Stomach smooth muscle (tissue), 2 donors: ENCODE results near the gene ERGIC1.

Experiments
- H3K27ac ChIP-seq: one replicate; pipeline ENCODE4 v1.7.0; 2013; ENCODE audit warnings: mild to moderate bottlenecking, low read length, inconsistent platforms
- H3K27me3 ChIP-seq, 2 donors: one replicate each; pipeline ENCODE4 v1.7.0; 2013; ENCODE audit warnings: low read length in 2 of 2; ENCODE audit not compliant: insufficient read depth in 2 of 2, control insufficient read depth in 1 of 2
- H3K36me3 ChIP-seq, 2 donors: one replicate each; pipeline ENCODE4 v1.7.0; 2013; ENCODE audit warnings: low read length in 2 of 2; ENCODE audit not compliant: control insufficient read depth in 2 of 2, insufficient read depth in 2 of 2
- H3K4me1 ChIP-seq: one replicate; pipeline ENCODE4 v1.7.0; 2013; ENCODE audit warnings: low read length; ENCODE audit not compliant: control insufficient read depth, insufficient read depth
- H3K4me3 ChIP-seq, 2 donors: one replicate each; pipeline ENCODE4 v1.7.0; 2013; ENCODE audit warnings: low read length in 2 of 2
- H3K9ac ChIP-seq, 2 donors: one replicate each; pipeline ENCODE4 v1.7.0; 2013; ENCODE audit warnings: low read length in 2 of 2, mild to moderate bottlenecking in 1 of 2
- H3K9me3 ChIP-seq, 2 donors: one replicate each; pipeline ENCODE4 v1.7.0; 2013; ENCODE audit warnings: low read length in 2 of 2; ENCODE audit not compliant: control insufficient read depth in 2 of 2
- donor health status: healthy.
- donor health status: Pancreatic carcinoma.

ERGIC1 gene

GRCh38 chr5:172918421-172919371 is 84.6 kb downstream of the ERGIC1 start:
- Histone ChIP-seq H3K9me3 (no peaks in the 10 kb centered on the region), H3K27me3 (no peaks in the 10 kb centered on the region), H3K4me3 (no peak overlapping the region), H3K27ac (peak overlapping the region; percentile 97), H3K36me3 (peaks cover 26 to 37% of the 10 kb centered on the region in 2 donors), H3K9ac (peak overlapping the region in 1 of 2 donors; percentile 23), H3K4me1 (peaks cover 25% of the 10 kb centered on the region)

- Histone ChIP-seq H3K9me3 (no peaks in the 10 kb centered on the region), H3K27me3 (no peaks in the 10 kb centered on the region), H3K27ac (peak overlapping the region; percentile 97), H3K4me3 (peak overlapping the region in 1 of 2 donors; percentile 29), H3K4me1 (peaks cover 25% of the 10 kb centered on the region), H3K36me3 (peaks cover 22 to 36% of the 10 kb centered on the region in 2 donors), H3K9ac (peak overlapping the region; percentile 53 to 81)
Observed at GRCh38 chr5:172919525-172920446, 85.7 kb downstream of the ERGIC1 start.

- Histone ChIP-seq H3K9me3 (no peaks in the 10 kb centered on the region), H3K4me3 (no peak overlapping the region), H3K27me3 (no peaks in the 10 kb centered on the region), H3K4me1 (peaks cover 25% of the 10 kb centered on the region), H3K36me3 (peaks cover 18 to 30% of the 10 kb centered on the region in 2 donors), H3K9ac (peak overlapping the region; percentile 57 to 81), H3K27ac (peak overlapping the region; percentile 97)
Observed at GRCh38 chr5:172920447-172920849, 86.4 kb downstream of the ERGIC1 start.

- Histone ChIP-seq H3K27ac (peak overlapping the region; percentile 97), H3K36me3 (peaks cover 17 to 26% of the 10 kb centered on the region in 2 donors), H3K9ac (peak overlapping the region; percentile 57 to 62), H3K9me3 (no peaks in the 10 kb centered on the region), H3K4me3 (no peak overlapping the region), H3K27me3 (no peaks in the 10 kb centered on the region), H3K4me1 (peaks cover 25% of the 10 kb centered on the region)
Observed at GRCh38 chr5:172920995-172921394, 86.9 kb downstream of the ERGIC1 start.

GRCh38 chr5:172921906-172922305 is 87.9 kb downstream of the ERGIC1 start:
- no peak overlapping the region for H3K9ac ChIP-seq
- H3K9me3 ChIP-seq: no peaks in the 10 kb centered on the region
- no peak overlapping the region for H3K4me3 ChIP-seq
- peak overlapping the region; percentile 97 for H3K27ac ChIP-seq
- H3K27me3 ChIP-seq: no peaks in the 10 kb centered on the region
- H3K36me3 ChIP-seq: peaks cover 14 to 34% of the 10 kb centered on the region in 2 donors
- peaks cover 25% of the 10 kb centered on the region for H3K4me1 ChIP-seq

GRCh38 chr5:172923539-172923938 is 89.5 kb downstream of the ERGIC1 start:
- no peaks in the 10 kb centered on the region for H3K9me3 ChIP-seq
- no peak overlapping the region for H3K9ac ChIP-seq
- no peak overlapping the region for H3K4me3 ChIP-seq
- peaks cover 16 to 38% of the 10 kb centered on the region in 2 donors for H3K36me3 ChIP-seq
- peaks cover 25% of the 10 kb centered on the region for H3K4me1 ChIP-seq
- no peak overlapping the region for H3K27ac ChIP-seq
- H3K27me3 ChIP-seq: no peaks in the 10 kb centered on the region

GRCh38 chr5:172925336-172925948 is 91.4 kb downstream of the ERGIC1 start:
- H3K27me3 ChIP-seq: no peaks in the 10 kb centered on the region
- peaks cover 9% of the 10 kb centered on the region for H3K4me1 ChIP-seq
- no peak overlapping the region for H3K4me3 ChIP-seq
- no peaks in the 10 kb centered on the region for H3K9me3 ChIP-seq
- no peak overlapping the region for H3K27ac ChIP-seq
- peaks cover 19 to 28% of the 10 kb centered on the region in 2 donors for H3K36me3 ChIP-seq
- H3K9ac ChIP-seq: no peak overlapping the region

- Histone ChIP-seq H3K4me1 (peaks cover 5% of the 10 kb centered on the region), H3K9ac (no peak overlapping the region), H3K27me3 (no peaks in the 10 kb centered on the region), H3K36me3 (peaks cover 19 to 28% of the 10 kb centered on the region in 2 donors), H3K4me3 (no peak overlapping the region), H3K9me3 (no peaks in the 10 kb centered on the region), H3K27ac (no peak overlapping the region)
Observed at GRCh38 chr5:172926008-172926523, 92.0 kb downstream of the ERGIC1 start.

GRCh38 chr5:172926796-172927195 is 92.7 kb downstream of the ERGIC1 start:
- no peak overlapping the region for H3K27ac ChIP-seq

GRCh38 chr5:172929371-172929838 is 95.4 kb downstream of the ERGIC1 start:
- H3K4me1 ChIP-seq: peaks cover 13% of the 10 kb centered on the region
- H3K4me3 ChIP-seq: no peak overlapping the region

More at GRCh38 chr5:172926796-172927195, 92.7 kb downstream of the ERGIC1 start:
- H3K9ac ChIP-seq: no peak overlapping the region
- peaks cover 5% of the 10 kb centered on the region for H3K4me1 ChIP-seq
- no peaks in the 10 kb centered on the region for H3K27me3 ChIP-seq
- peaks cover 19 to 27% of the 10 kb centered on the region in 2 donors for H3K36me3 ChIP-seq
- H3K4me3 ChIP-seq: no peak overlapping the region
- no peaks in the 10 kb centered on the region for H3K9me3 ChIP-seq

More at GRCh38 chr5:172929371-172929838, 95.4 kb downstream of the ERGIC1 start:
- no peak overlapping the region for H3K27ac ChIP-seq
- H3K36me3 ChIP-seq: peaks cover 17 to 28% of the 10 kb centered on the region in 2 donors
- no peaks in the 10 kb centered on the region for H3K27me3 ChIP-seq
- H3K9me3 ChIP-seq: no peaks in the 10 kb centered on the region
- H3K9ac ChIP-seq: no peak overlapping the region
